GM19043 (cell line): ENCODE measurements around the gene SLC25A39.
"Not testable (repeated sequence)": the region's sequence is repeated elsewhere in the genome, so short reads cannot be mapped to it uniquely, and the experiment has no call there.

Source experiments
- ATAC-seq: cut with Tn5 transposase; IDR thresholded peaks from one replicate; pipeline ENCODE4 v1.9.1; 2021; ENCODE audit warnings: low read depth; ENCODE audit not compliant: unreplicated experiment

SLC25A39 gene

DNA sequence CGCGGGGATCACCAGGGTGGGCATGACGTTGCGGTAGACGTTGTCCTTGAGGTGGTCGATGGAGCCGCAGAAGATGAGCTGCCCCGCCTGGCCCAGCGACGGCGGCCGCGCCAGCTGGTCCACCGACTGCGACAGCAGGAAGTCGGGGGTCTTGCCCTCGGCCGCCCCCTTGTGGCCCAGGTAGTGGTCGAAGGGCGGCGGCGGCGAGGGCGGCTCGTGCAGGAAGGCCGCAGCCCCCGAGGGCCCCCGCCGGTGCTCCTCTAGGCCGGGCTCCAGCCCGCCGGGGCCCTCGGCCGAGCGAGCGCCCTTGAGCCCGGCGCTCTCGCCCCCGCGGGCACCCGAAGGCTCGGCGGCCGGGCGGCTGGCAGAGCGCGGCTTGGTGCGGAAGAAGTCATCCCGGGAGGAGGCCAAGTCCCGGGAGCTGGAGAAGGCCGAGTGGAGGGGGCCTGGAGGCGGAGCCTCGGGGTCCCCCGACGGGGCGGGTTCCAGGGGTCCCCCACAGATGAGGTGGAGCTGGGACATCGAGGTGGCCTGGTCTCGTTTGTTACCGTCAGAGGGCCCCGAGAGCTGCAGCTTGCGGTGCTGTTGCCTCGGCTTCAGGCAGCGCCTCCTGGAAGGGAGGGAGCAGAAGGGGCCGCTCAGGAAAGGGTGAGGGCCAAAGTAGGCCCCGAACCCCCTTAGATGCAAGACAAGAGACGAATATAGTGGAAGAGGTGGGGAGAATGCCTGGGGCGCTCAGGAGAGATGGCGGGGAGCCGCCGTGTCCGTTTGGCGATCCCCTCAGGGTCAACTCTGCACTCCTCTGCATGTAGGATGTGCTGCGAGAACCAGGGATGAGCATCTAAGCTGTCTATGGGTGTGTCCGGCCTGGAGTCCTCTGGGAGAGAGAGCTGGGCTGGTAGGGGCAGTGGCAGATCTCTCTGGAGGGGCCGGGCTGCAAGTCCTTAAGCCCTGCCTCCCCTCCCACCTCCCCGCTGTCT is 30.2 kb upstream of the SLC25A39 start:
- ATAC-seq = no peak

DNA sequence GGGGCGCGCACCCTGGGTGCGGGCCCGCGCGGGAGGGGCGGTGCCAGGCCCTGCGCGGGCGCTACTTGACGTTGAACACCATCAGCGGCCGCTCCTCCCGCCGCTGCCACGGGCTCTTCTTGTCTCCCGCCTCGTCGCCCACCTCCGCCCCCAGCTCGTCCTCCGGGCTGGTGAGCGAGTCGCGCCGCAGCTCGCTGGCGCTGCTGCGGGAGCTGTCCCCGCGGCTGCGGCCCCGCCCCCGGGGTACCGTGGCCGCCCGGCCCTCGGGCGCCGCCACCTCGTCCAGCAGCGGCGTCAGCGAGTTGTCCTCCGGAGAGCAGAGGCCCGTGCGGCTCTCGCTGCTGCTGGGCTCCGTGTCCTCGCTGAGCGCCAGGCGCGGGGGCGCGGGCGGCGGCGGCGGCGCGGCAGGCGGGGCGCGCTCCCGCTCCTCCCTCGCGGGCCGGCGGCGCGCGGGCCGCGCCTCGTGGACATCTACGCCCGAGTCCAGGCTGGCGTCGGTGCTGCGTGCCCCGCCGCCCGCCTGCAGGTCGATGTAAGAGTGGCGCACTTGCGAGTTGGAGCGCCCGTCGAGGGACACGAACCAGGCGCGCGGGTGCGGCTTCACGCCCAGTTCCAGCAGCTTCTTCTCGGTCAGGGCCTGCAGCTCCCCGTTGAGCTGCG is 29.2 kb upstream of the SLC25A39 start:
- ATAC-seq = no peak

DNA sequence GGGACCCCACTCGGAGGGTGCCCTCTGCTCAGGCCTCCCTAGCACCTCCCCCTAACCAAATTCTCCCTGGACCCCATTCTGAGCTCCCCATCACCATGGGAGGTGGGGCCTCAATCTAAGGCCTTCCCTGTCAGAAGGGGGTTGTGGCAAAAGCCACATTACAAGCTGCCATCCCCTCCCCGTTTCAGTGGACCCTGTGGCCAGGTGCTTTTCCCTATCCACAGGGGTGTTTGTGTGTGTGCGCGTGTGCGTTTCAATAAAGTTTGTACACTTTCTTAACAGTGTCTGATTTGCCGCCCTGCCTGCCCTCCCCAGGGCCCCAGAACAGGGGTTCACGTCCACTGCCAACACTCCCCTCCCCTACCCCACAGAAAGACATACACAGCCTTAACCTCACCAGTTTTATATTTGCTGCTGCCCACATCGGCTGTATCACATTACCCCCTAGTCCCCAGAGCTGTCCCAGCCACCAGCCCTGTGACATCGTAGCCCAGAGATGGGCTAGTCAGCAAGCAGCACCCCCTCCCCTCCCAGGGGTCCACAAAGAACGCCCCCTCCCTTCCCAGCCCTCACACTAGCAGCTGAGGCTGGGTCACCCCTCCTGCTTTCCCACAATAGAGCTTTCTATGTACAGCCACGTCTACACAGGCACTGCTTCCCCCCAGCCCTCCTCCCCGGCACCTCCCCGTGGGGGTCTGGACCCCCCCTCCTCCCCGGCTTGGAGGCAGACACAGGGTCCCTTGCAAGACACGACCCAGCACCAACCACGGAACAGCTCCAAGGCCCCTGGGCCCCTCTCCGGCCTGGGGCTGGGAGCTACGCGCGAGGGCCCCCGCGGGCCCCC is 28.4 kb upstream of the SLC25A39 start:
- no peak for ATAC-seq

DNA sequence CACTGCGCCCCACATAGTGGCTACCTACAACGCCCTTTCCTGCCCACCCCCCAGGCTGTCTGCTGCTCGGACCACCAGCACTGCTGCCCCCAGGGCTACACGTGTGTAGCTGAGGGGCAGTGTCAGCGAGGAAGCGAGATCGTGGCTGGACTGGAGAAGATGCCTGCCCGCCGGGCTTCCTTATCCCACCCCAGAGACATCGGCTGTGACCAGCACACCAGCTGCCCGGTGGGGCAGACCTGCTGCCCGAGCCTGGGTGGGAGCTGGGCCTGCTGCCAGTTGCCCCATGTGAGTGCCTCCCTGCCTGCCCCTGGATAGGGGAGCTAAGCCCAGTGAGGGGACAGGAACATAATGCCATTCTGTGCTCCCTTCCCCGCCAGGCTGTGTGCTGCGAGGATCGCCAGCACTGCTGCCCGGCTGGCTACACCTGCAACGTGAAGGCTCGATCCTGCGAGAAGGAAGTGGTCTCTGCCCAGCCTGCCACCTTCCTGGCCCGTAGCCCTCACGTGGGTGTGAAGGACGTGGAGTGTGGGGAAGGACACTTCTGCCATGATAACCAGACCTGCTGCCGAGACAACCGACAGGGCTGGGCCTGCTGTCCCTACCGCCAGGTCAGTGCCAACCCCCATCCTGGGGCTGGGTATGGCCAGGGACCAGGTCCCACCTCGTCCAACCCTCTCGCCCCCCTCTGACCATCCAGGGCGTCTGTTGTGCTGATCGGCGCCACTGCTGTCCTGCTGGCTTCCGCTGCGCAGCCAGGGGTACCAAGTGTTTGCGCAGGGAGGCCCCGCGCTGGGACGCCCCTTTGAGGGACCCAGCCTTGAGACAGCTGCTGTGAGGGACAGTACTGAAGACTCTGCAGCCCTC is 27.6 kb upstream of the SLC25A39 start:
- ATAC-seq = no peak

DNA sequence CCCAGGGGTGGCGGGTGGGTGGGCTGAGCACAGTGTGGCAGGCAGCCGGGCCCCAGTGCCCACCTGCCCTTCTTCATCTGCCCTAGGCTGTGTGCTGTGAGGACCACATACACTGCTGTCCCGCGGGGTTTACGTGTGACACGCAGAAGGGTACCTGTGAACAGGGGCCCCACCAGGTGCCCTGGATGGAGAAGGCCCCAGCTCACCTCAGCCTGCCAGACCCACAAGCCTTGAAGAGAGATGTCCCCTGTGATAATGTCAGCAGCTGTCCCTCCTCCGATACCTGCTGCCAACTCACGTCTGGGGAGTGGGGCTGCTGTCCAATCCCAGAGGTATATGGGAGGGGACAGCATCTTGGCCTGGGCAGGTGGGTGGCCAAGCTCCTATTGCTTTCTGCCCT is 26.8 kb upstream of the SLC25A39 start:
- no peak for ATAC-seq

DNA sequence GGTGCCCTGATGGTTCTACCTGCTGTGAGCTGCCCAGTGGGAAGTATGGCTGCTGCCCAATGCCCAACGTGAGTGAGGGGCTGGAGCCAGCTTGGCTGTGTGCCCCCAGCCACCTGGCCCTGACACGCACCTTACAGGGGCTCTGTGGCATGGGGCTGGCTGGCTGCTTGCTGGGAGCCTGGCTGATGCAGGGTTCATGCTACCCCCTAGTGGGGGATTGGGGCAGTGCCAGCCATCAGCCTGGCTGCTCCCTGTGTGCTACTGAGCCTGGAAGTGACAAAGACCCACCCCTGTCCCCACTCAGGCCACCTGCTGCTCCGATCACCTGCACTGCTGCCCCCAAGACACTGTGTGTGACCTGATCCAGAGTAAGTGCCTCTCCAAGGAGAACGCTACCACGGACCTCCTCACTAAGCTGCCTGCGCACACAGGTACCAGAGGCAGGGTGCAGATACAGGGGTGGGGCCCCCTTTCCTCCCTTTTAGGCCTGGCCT is 26.2 kb upstream of the SLC25A39 start:
- no peak for ATAC-seq

DNA sequence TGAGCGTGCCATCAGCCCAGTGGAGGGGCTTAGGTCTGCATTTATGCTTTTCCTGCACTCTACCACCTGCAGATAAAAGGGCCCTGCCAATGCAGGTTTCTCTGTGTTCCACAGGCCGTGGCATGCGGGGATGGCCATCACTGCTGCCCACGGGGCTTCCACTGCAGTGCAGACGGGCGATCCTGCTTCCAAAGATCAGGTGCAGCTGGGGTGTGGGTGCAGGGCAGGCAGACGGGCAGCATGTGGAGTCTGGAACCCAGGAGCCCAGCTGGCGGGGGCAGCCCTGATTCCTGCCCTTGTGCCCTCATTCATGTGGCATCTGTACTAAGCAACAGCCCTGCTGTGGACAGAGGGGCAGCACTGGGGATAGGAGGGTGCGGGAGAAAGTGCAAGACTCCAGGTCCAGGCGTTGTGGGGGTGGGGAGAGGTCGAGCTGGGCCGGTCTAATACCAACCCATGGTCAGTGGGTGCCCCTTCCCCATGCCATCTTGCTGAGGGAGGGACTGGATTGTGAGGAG is 25.0 kb upstream of the SLC25A39 start:
- no peak for ATAC-seq

DNA sequence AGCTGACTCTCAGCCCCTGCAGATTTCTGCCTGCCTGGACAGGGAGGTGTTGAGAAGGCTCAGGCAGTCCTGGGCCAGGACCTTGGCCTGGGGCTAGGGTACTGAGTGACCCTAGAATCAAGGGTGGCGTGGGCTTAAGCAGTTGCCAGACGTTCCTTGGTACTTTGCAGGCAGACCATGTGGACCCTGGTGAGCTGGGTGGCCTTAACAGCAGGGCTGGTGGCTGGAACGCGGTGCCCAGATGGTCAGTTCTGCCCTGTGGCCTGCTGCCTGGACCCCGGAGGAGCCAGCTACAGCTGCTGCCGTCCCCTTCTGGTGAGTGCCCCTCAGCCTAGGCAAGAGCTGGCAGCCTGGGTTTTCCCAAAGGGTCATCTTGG is 24.4 kb upstream of the SLC25A39 start:
- no peak for ATAC-seq

DNA sequence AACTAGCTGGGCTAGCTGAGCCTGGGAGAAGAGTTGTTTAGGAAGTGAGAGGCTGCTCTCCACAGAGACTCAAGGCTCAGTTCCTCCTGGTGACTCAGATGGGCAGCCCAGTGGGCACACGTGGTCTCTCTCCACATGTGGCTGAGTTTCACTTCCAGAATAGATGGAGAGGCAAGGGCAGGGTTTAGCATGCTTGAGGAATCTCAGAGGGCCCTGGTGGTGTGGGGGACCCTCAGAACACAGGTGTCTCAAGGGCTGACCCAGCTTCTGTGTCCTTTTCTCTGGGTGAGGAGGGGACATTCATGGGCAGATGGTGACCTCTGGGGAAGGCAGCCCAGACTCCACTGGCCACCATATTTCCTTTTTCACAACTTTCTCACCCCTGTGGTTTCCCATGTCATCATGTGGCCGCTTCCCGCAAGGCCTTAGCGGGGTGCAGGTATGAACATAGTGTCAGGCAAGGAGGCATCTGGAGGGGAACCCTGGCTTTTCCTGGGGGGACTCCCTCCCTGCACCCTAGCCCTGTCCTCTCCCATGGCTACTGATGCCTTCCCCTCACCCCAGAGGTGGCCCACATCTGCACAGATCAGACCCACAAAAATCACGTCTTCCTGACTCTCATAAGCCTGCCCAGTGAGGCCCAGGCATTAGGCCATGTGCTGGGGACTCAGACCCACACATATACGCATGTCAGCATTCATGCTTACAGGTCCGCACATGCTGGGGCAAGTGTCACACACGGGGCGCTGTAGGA is 23.8 kb upstream of the SLC25A39 start:
- peak; percentile 44 for ATAC-seq

DNA sequence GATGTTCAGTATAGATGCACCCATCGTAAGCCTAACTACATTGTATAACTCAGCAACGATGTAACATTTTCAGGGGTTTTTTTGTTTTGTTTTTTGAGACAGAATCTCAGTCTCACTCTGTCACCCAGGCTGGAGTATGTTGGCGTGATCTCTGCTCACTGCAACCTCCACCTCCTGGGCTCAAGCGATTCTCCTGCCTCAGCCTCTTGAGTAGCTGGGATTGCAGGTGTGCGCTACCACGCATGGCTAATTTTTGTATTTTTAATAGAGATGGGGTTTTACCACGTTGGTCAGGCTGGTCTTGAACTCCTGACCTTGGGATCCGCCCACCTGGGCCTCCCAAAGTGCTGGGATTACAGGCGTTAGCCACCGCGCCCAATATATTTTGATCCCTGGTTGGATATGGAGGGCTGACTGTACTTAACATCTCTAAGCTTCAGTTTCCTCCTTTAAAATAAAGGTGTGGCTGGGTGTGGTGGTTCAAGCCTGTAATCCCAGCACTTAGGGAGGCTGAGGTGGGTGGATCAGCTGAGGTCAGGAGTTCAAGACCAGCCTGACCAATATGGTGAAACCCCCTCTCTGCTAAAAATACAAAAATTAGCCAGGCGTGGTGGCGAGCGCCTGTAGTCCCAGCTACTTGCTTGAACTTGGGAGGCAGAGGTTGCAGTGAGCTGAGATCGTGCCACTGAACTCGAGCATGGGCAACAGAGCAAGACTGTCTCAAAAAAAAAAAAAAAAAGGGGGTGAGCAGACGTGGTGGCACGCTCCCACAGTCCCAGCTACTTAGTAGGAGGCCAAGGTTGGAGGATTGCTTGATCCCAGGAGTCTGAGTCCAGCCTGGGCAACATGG is 22.8 kb upstream of the SLC25A39 start:
- ATAC-seq = not testable (repeated sequence)

DNA sequence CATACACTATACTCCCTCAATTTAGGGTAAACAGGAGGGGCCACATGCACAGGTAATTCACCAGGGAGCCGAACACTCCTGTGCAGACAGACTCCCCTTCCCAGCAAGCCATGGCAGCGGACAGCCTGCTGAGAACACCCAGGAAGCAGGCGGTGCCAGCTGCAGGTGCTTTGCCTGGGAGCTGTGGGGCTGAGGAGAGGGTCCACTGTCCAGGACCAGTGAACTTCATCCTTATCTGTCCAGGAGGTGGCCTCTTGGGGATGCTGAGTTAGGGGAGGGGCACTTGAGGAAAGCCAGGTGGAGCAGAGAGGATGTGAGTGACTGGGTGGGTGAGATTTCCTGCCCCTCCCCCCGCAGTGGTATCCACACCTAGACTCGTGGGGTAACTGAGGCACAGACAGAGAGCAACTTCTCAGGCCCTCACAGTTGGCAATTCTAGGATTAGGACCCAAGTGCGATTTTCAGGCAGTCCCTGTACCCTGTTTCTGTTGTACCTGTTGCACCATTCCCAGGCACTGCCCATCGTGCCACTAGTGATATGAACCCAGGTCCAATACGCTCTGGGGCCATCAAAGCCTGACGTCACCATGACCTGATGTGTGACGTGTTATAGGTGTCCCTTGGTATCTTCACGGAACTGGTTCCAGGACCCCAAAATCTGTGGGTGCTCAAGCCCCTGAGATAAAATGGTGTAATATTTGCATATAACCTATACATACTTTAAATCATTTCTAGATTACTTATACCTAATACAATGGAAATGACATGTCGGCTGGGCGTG is 21.6 kb upstream of the SLC25A39 start:
- ATAC-seq = no peak

DNA sequence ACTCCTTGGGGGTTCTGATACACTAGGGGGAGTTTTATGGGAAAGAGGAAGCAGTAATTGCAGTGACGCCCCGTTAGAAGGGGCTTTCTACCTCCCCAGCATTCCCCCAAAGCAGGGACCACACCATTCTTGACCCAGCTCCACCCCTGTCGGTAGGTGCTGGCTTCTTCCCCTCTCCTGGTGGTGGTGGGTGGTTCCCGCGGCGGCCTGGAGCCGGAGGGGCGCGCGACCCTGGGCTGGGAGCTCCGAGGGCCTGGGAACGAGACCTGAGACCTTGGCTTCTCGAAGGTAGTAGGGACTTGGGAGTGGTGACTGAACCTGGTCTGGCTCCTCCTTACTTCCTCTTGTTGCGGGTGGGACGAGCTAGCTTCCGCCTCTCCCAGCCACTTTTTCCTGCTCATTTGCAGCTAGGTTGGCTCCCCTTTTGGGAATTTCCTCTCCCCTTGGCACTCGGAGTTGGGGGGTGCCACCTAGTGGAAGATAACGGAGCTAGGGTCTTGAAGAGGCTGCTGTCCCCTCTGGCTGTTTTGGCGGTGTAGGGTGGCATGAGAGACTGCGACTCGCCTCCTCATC is 20.9 kb upstream of the SLC25A39 start:
- ATAC-seq = no peak

DNA sequence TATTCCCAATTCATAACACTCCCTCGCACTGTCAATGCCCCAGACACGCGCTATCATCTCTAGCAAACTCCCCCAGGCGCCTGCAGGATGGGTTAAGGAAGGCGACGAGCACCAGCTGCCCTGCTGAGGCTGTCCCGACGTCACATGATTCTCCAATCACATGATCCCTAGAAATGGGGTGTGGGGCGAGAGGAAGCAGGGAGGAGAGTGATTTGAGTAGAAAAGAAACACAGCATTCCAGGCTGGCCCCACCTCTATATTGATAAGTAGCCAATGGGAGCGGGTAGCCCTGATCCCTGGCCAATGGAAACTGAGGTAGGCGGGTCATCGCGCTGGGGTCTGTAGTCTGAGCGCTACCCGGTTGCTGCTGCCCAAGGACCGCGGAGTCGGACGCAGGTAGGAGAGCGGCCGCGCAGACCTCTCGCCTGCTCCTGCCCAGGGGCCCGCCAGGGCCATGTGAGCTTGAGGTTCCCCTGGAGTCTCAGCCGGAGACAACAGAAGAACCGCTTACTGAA is 20.4 kb upstream of the SLC25A39 start, which contains the start of gene GRN:
Gene GRN (plus strand): TSS at position 364 of the 515 bp plus-strand sequence. CDS start 3,863 bp downstream, outside the sequence.
- ATAC-seq = peak; percentile 54

DNA sequence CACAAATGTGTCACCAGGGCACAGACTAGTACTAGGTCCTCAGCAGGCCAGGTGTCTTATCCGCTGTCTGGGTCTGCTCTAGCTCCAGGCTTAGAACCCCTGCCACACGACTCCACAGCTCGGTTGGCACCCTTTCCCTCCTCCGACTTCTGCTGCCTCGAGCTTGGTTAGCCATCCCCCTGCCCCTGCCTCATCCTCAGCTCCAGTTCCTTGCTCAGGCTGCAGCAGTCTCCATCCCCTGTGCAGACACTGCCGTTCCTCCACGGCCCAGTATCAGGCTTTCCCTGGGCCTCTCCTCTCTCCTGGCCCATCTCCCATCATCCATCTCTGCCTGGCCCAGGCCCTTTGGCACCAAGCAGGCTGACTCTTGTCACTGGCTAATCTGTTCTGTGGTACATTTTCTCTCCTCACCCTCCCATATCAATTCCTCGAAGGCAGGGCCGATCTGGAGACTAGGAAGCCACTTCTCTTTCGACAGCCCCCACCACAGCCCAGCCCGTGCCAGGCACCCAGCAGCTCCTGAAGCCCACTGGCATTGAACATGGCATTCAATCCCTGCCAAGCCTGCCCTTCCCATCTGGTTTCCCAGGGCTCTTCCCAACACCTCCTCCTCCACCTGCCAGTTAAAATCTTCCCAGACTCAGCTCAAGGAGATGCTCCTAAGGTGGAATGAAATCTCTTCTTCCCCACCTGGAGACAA is 19.0 kb upstream of the SLC25A39 start:
- ATAC-seq = no peak

DNA sequence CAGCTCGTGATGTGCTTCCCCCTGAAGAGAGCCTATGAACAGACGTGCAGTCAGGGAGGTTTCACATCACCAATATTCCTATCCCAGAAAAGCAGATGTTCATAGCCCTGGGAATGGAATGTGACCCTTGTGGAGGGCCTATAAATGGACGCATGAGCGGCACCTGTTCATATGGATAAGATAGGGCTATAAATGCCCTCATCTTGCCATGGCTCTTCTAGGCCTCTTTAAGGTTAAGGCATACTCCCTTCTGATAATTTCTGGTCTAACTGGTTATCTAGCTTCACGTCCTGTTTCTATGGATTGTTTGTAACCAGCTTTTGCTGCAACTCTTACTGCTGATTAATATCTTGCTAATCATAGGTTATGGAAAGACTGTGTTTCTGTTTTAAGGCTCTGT is 15.9 kb upstream of the SLC25A39 start:
- ATAC-seq = not testable (repeated sequence)

DNA sequence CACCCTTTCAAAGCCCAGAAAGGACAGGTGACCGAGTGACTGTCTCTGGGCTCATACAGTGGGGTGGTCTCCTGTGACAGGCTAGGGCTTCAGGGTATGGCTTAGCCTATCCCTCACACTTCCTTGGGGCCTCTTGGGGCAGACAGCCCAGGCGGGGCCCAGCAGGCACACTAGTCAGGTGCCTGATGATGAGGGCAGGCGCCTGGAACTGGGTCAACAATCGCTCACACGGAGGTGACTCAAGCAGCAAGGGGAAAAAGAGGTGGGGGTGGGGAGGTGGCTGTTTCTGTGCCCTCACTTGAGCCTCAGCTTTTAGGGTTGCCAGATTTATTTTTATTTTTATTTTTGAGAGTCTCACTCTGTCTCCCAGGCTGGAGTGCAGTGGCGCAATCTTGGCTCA is 14.1 kb upstream of the SLC25A39 start:
- no peak for ATAC-seq
